ENCODE results near the gene MED13L. TPM values are rescaled to one million over a fixed set of nuclear protein-coding genes. Genes with fewer than 3 reads are reported as not detected.

The MED13L gene
- polyA plus RNA-seq, 1 donor (not counting 4 experiments of a cell fraction or from before 2014, with no cell fraction given) = 31.7 TPM

DNA sequence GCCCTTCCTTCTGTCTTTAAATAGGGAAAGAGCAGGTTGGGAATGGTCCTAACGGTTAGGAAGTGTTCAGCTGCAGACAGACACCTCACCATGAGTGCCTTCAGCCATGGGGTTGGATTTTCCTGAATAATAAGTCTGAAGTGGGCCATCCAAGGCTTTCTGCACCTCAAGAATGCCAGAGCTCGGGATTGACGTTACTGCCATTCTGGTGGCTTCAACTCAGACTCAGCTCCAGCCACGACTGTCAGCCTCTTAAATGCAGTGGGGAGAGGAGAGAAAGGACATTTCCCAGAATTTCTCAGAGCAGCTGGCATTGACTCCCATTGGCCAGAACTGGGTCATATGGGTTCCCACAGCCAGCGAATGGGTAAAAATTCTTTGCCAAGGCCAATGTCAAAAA lies 363.4 kb downstream of the MED13L start:
- Histone ChIP-seq H3K36me3 (ENCODE audit: control insufficient read depth in 2 of 2, extremely low read depth in 1 of 2, insufficient read depth in 2 of 2, low read length in 2 of 2) (no peaks in the 10 kb centered on the region), H4K20me1 (ENCODE audit: control insufficient read depth, extremely low read depth, insufficient read depth, low read length) (no peaks in the 10 kb centered on the region), H3K4me1 (ENCODE audit: control insufficient read depth, extremely low read depth, insufficient read depth, low read length) (no peaks in the 10 kb centered on the region), H2AFZ (ENCODE audit: control insufficient read depth, low read length) (no peak overlapping the region), H3K9me3 (ENCODE audit: control insufficient read depth, low read depth, low read length) (no peaks in the 10 kb centered on the region), H3K9me1 (ENCODE audit: control insufficient read depth, extremely low read depth, insufficient read depth, low read length) (no peaks in the 10 kb centered on the region), H3K9ac (ENCODE audit: control insufficient read depth, extremely low read depth, insufficient read depth, low read length) (no peak overlapping the region), H3K27me3 (ENCODE audit: control insufficient read depth, extremely low read depth, insufficient read depth, low read length) (no peaks in the 10 kb centered on the region), H3K4me2 (ENCODE audit: control insufficient read depth, extremely low read depth, insufficient read depth, low read depth, low read length) (no peak overlapping the region), H3K4me3 (ENCODE audit: control insufficient read depth in 2 of 3, extremely low read depth in 1 of 3, insufficient read depth in 2 of 3, low read depth in 1 of 3, low read length in 3 of 3) (no peak overlapping the region), H3K79me2 (ENCODE audit: control insufficient read depth, insufficient read depth, low read length) (no peaks in the 10 kb centered on the region), H3K27ac (ENCODE audit: control insufficient read depth, insufficient read depth, low read length) (no peak overlapping the region)
- no peak for FAIRE-seq
- no peak for DNase-seq (ENCODE audit: low read depth, low spot score)
- dilution Hi-C loops (cut with MboI; ENCODE audit: extremely low pct_ligation_motif_present, low sequenced_read_pairs) = no loop called here
- TF ChIP-seq, protein P1, sequence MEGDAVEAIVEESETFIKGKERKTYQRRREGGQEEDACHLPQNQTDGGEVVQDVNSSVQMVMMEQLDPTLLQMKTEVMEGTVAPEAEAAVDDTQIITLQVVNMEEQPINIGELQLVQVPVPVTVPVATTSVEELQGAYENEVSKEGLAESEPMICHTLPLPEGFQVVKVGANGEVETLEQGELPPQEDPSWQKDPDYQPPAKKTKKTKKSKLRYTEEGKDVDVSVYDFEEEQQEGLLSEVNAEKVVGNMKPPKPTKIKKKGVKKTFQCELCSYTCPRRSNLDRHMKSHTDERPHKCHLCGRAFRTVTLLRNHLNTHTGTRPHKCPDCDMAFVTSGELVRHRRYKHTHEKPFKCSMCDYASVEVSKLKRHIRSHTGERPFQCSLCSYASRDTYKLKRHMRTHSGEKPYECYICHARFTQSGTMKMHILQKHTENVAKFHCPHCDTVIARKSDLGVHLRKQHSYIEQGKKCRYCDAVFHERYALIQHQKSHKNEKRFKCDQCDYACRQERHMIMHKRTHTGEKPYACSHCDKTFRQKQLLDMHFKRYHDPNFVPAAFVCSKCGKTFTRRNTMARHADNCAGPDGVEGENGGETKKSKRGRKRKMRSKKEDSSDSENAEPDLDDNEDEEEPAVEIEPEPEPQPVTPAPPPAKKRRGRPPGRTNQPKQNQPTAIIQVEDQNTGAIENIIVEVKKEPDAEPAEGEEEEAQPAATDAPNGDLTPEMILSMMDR (optimal IDR thresholded peaks at IDR 0.05 in 1 of 3, IDR thresholded peaks at IDR 0.05 in 1 of 3, conservative IDR thresholded peaks at IDR 0.05 in 1 of 3; ENCODE audit: extremely low read depth in 1 of 3, insufficient read depth in 2 of 3, low read length in 3 of 3) = no peak
- no peak for TF ChIP-seq EZH2 (IDR thresholded peaks at IDR 0.05; ENCODE audit: low read length)

DNA sequence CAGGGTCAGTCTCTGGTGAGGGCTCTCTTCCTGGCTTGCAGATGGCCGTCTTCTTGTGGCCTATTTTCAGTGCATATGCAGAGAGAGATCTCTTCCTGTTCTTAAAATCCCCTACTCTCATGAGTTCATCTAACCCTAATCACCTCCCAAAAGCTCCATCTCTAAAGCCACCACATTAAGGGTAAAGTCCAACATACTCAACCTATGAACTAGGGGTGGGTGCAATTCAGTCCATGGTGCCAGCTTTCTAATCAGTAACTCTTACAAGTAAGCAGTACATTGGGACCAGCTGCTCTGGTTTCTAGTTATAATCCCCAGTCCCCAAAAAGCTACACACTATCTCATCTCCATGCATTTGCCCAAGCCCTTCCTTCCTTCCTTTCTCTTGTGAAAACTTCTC lies 365.1 kb downstream of the MED13L start:
- Histone ChIP-seq H3K4me2 (ENCODE audit: control insufficient read depth, extremely low read depth, insufficient read depth, low read depth, low read length) (no peak overlapping the region), H3K27ac (ENCODE audit: control insufficient read depth, insufficient read depth, low read length) (no peak overlapping the region), H3K27me3 (ENCODE audit: control insufficient read depth, extremely low read depth, insufficient read depth, low read length) (no peaks in the 10 kb centered on the region), H3K4me1 (ENCODE audit: control insufficient read depth, extremely low read depth, insufficient read depth, low read length) (no peaks in the 10 kb centered on the region), H2AFZ (ENCODE audit: control insufficient read depth, low read length) (no peak overlapping the region), H3K9ac (ENCODE audit: control insufficient read depth, extremely low read depth, insufficient read depth, low read length) (no peak overlapping the region), H3K9me3 (ENCODE audit: control insufficient read depth, low read depth, low read length) (no peaks in the 10 kb centered on the region), H3K79me2 (ENCODE audit: control insufficient read depth, insufficient read depth, low read length) (no peaks in the 10 kb centered on the region), H3K36me3 (ENCODE audit: control insufficient read depth in 2 of 2, extremely low read depth in 1 of 2, insufficient read depth in 2 of 2, low read length in 2 of 2) (no peaks in the 10 kb centered on the region), H3K9me1 (ENCODE audit: control insufficient read depth, extremely low read depth, insufficient read depth, low read length) (no peaks in the 10 kb centered on the region), H3K4me3 (ENCODE audit: control insufficient read depth in 2 of 3, extremely low read depth in 1 of 3, insufficient read depth in 2 of 3, low read depth in 1 of 3, low read length in 3 of 3) (no peak overlapping the region), H4K20me1 (ENCODE audit: control insufficient read depth, extremely low read depth, insufficient read depth, low read length) (no peaks in the 10 kb centered on the region)
- dilution Hi-C loops (cut with MboI; ENCODE audit: extremely low pct_ligation_motif_present, low sequenced_read_pairs) = no loop called here
- no peak for DNase-seq (ENCODE audit: low read depth, low spot score)
- FAIRE-seq = no peak
- no peak for TF ChIP-seq EZH2 (IDR thresholded peaks at IDR 0.05; ENCODE audit: low read length)
- TF ChIP-seq, protein P1 (optimal IDR thresholded peaks at IDR 0.05 in 1 of 3, IDR thresholded peaks at IDR 0.05 in 1 of 3, conservative IDR thresholded peaks at IDR 0.05 in 1 of 3; ENCODE audit: extremely low read depth in 1 of 3, insufficient read depth in 2 of 3, low read length in 3 of 3) = no peak

Data from keratinocyte (primary cell).